ENCODE measurements around the gene SLC13A2. TPM values are rescaled to one million over a fixed set of nuclear protein-coding genes. Genes with fewer than 3 reads are reported as not detected.

The SLC13A2 gene
- total and polyA plus RNA-seq, 9 of the 15 experiments (the other 6 are each of a cell fraction or from before 2014, with no cell fraction given): 0.13 TPM; not detected in 8

DNA sequence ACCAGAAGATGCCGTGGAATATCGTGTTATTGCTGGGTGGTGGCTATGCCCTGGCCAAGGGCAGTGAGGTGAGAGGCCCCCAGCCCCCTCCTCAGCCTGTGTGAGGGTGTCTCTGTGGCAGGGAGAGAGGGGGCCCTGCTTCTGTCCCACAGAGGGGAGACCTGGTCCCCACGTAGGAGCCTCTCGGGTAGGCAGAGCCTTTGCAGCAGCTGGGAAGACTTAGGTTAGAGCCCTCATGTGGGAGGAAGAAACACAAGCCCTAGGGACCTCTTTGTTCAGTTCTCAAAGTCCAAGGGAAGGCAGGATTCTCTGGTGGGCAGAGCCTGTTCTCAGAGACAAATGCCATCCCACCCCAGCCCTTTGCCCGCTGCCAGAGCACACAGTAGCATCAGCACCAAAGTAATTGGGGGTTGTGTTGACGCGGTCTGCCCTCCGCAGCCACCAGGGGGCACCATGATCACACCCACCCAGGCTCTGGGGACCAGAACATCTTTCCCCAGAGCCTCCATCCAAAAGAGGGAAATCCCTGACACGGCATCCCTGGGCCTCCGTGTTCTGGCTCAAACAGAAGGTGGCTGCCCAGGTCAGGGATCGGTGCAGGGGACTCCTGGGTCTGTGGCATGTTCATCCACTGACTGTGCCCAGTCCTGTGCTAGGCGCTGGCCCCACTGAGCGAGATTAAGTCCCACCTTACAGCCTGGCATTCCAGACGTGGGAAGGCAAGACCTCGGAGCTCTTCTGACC is 21.2 kb downstream of the SLC13A2 start (continued):
- peak; percentile 40; the same call in 1 of the 2 replicates for TF ChIP-seq CC2D1A (IDR thresholded peaks at IDR 0.05)
- no peak for TF ChIP-seq MTF1 (CRISPR knock-in tag; IDR thresholded peaks at IDR 0.05; ENCODE audit: borderline replicate concordance)
- TF ChIP-seq, protein P1, sequence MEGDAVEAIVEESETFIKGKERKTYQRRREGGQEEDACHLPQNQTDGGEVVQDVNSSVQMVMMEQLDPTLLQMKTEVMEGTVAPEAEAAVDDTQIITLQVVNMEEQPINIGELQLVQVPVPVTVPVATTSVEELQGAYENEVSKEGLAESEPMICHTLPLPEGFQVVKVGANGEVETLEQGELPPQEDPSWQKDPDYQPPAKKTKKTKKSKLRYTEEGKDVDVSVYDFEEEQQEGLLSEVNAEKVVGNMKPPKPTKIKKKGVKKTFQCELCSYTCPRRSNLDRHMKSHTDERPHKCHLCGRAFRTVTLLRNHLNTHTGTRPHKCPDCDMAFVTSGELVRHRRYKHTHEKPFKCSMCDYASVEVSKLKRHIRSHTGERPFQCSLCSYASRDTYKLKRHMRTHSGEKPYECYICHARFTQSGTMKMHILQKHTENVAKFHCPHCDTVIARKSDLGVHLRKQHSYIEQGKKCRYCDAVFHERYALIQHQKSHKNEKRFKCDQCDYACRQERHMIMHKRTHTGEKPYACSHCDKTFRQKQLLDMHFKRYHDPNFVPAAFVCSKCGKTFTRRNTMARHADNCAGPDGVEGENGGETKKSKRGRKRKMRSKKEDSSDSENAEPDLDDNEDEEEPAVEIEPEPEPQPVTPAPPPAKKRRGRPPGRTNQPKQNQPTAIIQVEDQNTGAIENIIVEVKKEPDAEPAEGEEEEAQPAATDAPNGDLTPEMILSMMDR (IDR thresholded peaks at IDR 0.05 in 2 of 3, conservative IDR thresholded peaks at IDR 0.05 in 1 of 3; ENCODE audit: insufficient read depth in 2 of 3, low read depth in 1 of 3, low read length in 3 of 3): peak; percentile 91 to 96 (median 91)
- TF ChIP-seq ARID2 (IDR thresholded peaks at IDR 0.05): peak; percentile 82; the same call in 1 of the 2 replicates
- TF ChIP-seq CREM (IDR thresholded peaks at IDR 0.05; ENCODE audit: low read depth): peak; percentile 89
- TF ChIP-seq RB1 (IDR thresholded peaks at IDR 0.05; ENCODE audit: low read depth): peak; percentile 74; the same call in 1 of the 2 replicates
- TF ChIP-seq POLR3G (IDR thresholded peaks at IDR 0.05; ENCODE audit: extremely low read depth, insufficient read length, insufficient replicate concordance): no peak
- TF ChIP-seq, protein P2, sequence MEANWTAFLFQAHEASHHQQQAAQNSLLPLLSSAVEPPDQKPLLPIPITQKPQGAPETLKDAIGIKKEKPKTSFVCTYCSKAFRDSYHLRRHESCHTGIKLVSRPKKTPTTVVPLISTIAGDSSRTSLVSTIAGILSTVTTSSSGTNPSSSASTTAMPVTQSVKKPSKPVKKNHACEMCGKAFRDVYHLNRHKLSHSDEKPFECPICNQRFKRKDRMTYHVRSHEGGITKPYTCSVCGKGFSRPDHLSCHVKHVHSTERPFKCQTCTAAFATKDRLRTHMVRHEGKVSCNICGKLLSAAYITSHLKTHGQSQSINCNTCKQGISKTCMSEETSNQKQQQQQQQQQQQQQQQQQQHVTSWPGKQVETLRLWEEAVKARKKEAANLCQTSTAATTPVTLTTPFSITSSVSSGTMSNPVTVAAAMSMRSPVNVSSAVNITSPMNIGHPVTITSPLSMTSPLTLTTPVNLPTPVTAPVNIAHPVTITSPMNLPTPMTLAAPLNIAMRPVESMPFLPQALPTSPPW (CRISPR knock-in tag; IDR thresholded peaks at IDR 0.05): peak; percentile 10; the same call in 1 of the 2 replicates
- 0 out of 2 replicates have a peak, but pooled peaks have one; percentile 4 for TF ChIP-seq BHLHE40 (IDR thresholded peaks at IDR 0.05; ENCODE audit: low read length)
- peak in 1 of 2 experiments; percentile 90; a peak in 2 of 4 replicates for TF ChIP-seq RCOR1 (IDR thresholded peaks at IDR 0.05; ENCODE audit: borderline replicate concordance in 1 of 2, low read depth in 2 of 2, low read length in 2 of 2)
